Choroid plexus epithelial cell (primary cell): Measurements from ENCODE around the gene OR52A5.

Experiments used
- DNase-seq: peaks from one replicate; pipeline ENCODE4 v3.0.0-alpha.2; 2010; ENCODE audit warnings: low read depth
- H3K4me3 ChIP-seq: 2 replicates; pipeline ENCODE4 v1.5.1; 2011; ENCODE audit warnings: low read depth, mild to moderate bottlenecking, control low read depth, low read length, moderate library complexity
- CTCF ChIP-seq: conservative IDR thresholded peaks from 2 replicates; pipeline ENCODE4 v1.5.1; 2011; ENCODE audit warnings: low read depth, mild to moderate bottlenecking, control low read depth, inconsistent platforms, low read length, moderate library complexity

The OR52A5 gene

GRCh38 chr11:5107285-5107684 lies 30.9 kb downstream of the OR52A5 start:
- DNase-seq: no peak
- no peak overlapping the region for H3K4me3 ChIP-seq
- TF ChIP-seq CTCF: no peak

GRCh38 chr11:5103066-5103465 lies 35.1 kb downstream of the OR52A5 start:
- no peak for DNase-seq

GRCh38 chr11:5102246-5102645 lies 35.9 kb downstream of the OR52A5 start:
- H3K4me3 ChIP-seq: no peak overlapping the region
- no peak for TF ChIP-seq CTCF
- no peak for DNase-seq

More at GRCh38 chr11:5103066-5103465, 35.1 kb downstream of the OR52A5 start:
- no peak overlapping the region for H3K4me3 ChIP-seq
- TF ChIP-seq CTCF: no peak

GRCh38 chr11:5096011-5096410 lies 42.1 kb downstream of the OR52A5 start:
- DNase-seq: no peak
- no peak overlapping the region for H3K4me3 ChIP-seq
- no peak for TF ChIP-seq CTCF

GRCh38 chr11:5092821-5093585 lies 45.2 kb downstream of the OR52A5 start:
- no peak overlapping the region for H3K4me3 ChIP-seq
- TF ChIP-seq CTCF: no peak
- no peak for DNase-seq

- no peak for TF ChIP-seq CTCF
- no peak for DNase-seq
- no peak overlapping the region for H3K4me3 ChIP-seq
These were observed 47.5 kb downstream of the OR52A5 start for GRCh38 chr11:5090668-5091067.

GRCh38 chr11:5088556-5088955 lies 49.6 kb downstream of the OR52A5 start:
- DNase-seq: no peak
- H3K4me3 ChIP-seq: no peak overlapping the region
- TF ChIP-seq CTCF: no peak
